ENCODE data around the gene IKZF1.

Gene IKZF1

GRCh38 chr7:50355817-50356178 is 51.3 kb downstream of the IKZF1 start:
- no peak for DNase-seq (ENCODE audit: low spot score)

DNA sequence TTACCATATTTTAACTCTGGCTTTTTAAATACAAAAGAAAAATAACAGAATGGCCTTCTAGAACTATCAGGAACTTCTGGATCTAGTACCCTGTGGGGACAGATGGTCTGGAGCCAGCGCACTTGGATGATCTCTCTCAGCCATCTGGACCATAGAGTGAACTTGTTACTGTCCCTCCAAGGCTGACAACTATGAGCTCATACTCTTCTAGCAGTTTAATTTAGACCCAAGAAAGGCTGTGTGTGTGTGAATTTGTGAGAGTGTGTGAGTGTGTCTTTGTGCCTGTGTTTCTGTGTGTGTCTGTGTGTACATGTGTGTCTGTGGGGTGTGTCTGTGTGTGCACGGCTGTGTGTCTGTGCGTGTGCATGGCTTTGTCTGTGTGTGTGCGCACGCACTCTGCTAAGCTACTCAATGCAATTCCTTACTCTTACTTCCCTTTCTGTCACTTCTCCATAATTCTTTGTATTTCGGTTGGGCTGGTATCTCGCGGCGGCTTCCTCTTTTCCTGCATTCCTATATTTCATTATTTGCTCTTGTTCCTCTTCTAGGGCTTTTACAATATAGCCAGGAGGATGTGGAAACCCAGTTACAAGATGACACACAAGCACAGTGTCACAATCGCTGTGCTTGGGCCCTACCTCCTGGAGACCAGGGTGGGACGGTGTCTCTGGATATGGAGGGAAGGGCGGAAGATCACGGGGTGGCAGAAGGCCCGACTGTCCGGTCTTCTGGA is 51.9 kb downstream of the IKZF1 start:
- DNase-seq (ENCODE audit: low spot score): no peak

DNA sequence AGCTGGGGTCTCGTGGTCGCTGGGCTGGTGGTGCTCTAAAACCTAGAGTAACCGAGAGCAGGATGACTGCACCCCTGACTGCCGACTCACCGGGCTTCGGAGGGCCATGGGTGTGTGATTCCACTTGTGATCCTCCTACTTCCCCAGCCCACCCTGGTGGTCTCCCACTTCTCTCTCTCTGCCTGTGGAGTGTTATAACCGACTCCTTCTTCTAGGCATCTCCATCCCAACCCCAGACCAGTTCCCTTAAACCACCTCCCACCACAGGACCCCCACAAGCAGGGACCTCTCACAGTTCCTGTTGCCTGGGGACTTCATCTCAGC is 52.4 kb downstream of the IKZF1 start:
- DNase-seq (ENCODE audit: low spot score): no peak

DNA sequence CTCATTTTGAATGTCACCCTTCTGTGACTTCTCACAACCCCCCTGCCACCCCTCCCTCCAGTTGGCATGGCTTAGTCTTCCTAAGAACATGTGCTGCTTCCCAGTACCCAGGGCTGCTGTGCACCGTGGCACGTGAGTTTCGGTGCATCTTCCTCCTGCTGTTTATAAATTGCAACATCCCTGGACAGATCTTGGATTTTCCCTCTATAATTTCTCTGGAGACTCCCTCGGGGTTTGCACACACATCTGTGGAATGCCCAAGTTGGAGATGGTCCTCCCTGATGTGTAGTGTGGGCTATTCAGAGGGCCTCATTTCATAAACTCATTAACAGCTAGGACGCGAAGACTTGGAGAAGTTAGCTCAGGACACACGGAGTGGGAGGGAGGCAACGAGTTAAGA is 52.9 kb downstream of the IKZF1 start:
- no peak for DNase-seq (ENCODE audit: low spot score)

GRCh38 chr7:50358041-50358705 is 53.7 kb downstream of the IKZF1 start:
- DNase-seq (ENCODE audit: low spot score): no peak

GRCh38 chr7:50358779-50359178 is 54.3 kb downstream of the IKZF1 start:
- DNase-seq (ENCODE audit: low spot score): no peak

DNA sequence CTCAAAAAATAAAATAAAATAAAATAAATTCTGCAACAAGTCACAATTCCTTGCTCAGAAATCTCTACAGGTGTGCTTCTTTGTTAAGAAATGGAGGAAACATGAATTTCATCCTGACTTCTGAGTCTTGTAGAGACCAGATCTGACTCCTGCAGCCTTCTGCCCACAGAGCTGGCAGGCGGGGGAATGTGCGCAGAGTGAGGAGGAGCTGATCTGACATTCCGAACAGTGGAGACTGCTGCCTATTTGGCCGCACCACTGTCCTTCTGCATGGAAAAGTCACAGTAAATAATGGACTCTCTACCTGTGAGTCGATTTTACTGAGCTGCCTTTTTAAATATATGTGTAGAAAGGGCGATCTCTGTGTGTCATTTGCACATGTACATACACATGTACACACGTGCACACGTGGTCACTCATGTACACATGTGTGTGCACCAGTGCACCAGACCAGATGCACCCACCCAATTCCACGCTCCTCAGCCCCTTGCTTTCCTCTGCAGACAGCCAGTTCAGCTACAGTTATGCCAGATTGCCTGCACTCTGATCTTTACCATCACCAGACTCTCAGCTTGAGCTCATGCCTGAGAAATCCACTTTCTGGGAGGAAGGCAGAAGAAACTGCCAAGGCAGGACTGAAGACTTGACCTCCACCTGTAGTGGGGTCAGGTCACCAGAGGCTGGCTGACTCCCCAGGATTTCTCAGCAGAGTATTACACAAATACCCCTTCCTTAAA is 54.9 kb downstream of the IKZF1 start:
- no peak for DNase-seq (ENCODE audit: low spot score)

DNA sequence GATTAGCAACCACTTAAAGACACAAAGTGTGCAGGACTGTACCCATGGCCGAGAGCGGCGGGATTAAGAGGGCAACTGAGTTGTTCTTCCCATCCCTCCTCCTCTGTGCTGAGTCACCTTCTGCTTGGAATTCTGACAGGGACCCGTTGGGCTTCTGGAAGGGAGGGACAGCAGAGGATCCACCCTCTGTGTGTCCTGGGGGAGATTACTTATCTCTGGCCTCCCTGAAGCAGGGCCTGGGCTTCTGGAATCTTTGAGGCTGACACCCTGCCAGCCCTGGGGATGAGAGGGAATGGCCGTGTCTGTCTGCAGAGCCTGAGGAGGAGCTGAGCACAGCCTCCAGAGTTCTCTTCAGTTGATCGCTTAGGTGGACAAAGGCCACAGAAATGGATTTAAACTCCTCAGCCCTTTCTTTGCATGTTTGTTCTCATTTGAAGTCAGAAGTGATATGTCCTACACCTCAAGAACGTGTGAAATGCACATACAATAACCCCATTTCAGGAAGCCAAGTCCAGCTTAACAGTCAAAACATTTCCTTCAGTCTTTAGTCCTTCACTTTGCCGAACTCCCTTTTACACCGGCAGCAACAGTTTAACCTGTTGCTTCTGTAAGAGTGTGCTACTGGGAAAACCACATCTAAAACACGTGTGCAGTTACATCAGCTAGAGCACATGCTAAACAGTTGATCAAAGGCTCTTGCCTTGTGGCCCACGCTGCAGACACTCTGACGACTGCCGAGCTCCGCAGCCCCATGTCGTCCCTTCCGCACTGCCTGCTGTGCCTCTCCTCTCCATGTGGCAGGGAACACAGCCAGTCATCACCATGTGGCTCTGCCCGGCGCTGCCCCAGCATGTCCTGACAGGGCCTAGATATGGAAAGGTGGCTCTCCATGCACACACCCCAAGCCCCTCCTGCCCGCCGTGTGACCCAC is 55.7 kb downstream of the IKZF1 start:
- DNase-seq (ENCODE audit: low spot score): no peak

GRCh38 chr7:50362142-50362541 is 57.6 kb downstream of the IKZF1 start:
- no peak for DNase-seq (ENCODE audit: low spot score)

GRCh38 chr7:50362712-50363282 is 58.3 kb downstream of the IKZF1 start:
- no peak for DNase-seq (ENCODE audit: low spot score)

GRCh38 chr7:50363327-50364060 is 59.0 kb downstream of the IKZF1 start:
- no peak for DNase-seq (ENCODE audit: low spot score)

- no peak for DNase-seq (ENCODE audit: low spot score)
Observed at GRCh38 chr7:50364645-50365044, 60.1 kb downstream of the IKZF1 start.

GRCh38 chr7:50366311-50366710 is 61.8 kb downstream of the IKZF1 start:
- no peak for DNase-seq (ENCODE audit: low spot score)

GRCh38 chr7:50367100-50367499 is 62.6 kb downstream of the IKZF1 start:
- no peak for DNase-seq (ENCODE audit: low spot score)

GRCh38 chr7:50367570-50367969 is 63.1 kb downstream of the IKZF1 start:
- DNase-seq (ENCODE audit: low spot score): no peak

GRCh38 chr7:50368366-50368765 is 63.9 kb downstream of the IKZF1 start:
- DNase-seq (ENCODE audit: low spot score): no peak

DNA sequence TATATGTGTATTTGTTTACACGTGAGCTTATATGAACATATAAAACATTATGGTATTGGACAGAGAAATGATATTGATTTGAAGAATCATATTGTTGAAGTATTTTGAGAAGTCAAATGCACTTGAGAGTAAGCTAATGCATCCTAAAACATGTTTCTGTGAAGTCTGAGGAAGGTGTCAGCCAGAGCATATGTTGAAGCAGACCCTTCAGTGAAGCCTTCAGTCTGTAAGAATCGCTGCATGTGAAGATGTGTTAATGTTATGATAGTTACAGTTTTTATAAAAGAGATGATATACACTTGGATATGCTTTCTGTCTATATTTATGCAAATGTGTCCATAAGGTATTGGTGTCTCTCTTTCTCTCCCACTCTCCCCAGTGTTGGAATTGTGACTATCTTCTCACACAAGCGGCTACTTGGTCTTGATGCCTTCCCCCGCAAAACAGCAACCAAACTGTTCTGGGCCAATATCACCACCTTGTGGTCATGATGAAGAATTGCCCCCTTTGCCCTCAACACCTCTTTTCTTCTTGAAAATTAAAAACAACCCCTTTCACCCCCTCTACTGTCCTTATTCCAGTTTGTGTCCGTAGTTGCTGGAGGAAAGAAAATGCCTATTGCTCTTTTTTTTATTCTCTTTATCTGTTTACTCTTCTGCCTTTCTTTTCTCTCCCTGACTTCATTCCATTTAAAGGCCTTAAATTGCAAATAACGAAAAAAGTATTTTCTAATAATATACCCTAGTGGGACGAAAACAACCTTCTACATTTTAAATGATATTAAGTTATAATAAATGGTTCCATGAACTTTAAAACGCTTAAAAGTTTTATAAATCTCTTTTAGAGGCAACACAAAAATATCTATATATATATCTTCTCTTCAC is 64.9 kb downstream of the IKZF1 start:
- no peak for DNase-seq (ENCODE audit: low spot score)

GRCh38 chr7:50370884-50371283 is 66.4 kb downstream of the IKZF1 start:
- no peak for DNase-seq (ENCODE audit: low spot score)

DNA sequence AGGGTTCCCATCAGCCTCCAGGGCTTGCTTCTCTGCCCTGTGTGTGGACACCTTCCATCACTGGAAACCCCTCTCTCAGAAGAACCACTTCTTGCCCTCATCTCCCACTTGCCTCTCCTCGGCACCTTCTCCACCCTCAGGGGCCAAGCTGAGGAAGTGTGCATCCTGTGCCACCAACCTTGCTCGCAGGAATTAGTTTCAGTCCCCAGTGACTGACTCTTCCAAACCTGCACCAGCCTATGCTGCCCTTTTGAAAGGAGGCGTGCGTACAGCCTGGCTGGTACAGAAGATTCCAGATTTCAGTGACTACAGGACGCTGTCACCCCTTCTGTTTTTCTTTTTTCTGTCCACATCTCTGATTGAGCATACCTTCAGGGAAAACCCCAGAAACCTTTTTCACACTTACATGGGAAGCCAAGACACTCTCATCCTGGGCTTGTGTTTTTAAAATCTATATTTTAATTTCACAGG is 67.1 kb downstream of the IKZF1 start:
- DNase-seq (ENCODE audit: low spot score): no peak

DNA sequence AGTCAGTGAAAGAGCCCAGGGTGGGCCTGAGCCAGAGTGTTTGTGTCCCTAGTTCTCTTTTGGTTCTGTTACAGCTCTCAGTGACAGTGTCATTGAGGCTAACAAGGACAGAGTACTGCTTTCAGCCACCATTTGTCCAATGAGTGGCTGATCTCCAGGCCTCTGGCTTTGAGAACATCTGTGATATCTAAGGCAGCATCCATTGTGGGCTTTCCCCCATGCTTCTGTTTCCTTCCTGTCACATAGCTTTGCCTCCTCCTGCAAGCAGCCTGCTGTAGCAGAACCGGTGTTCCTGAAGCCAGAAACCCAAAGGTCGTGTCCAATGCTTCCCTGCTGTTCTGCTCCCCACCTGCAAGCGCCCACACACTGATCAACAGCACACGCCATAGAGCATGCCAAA is 68.4 kb downstream of the IKZF1 start:
- DNase-seq (ENCODE audit: low spot score): no peak

Measured in left forelimb (tissue), 1 donor.